Stimulated activated CD8-positive, alpha-beta memory T cell treated with anti-CD3 and anti-CD28 coated beads, Interleukin-15, amount 100 ng/mL, for 48 hours (primary cell): ENCODE measurements around the gene USH2A.
"Not testable (repeated sequence)": the region's sequence is repeated elsewhere in the genome, so short reads cannot be mapped to it uniquely, and the experiment has no call there.

Experiments
- DNase-seq, 2 donors: peaks; one replicate each; pipeline ENCODE4 v3.0.0-alpha.2; 2020; ENCODE audit warnings: low read depth in 2 of 2

USH2A gene

DNA sequence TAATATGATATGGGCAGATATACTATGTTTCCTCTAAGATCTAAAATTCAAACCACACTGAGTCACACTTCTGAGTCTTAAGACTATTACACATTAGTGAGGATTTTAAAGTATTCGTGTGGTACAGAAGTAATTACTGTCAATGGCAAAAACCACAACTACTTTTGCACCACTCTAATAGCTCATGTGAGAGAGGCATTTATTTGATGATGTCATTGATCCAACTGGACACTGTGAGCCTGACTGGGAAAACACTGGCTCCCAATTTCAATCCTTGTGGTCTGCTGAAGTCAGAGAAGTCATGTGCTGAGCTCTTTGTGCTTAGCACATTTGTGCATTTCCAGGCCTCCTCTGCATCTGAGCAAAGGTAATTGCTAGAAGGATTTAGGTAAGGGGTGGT is 377.8 kb downstream of the USH2A start:
- no peak for DNase-seq

DNA sequence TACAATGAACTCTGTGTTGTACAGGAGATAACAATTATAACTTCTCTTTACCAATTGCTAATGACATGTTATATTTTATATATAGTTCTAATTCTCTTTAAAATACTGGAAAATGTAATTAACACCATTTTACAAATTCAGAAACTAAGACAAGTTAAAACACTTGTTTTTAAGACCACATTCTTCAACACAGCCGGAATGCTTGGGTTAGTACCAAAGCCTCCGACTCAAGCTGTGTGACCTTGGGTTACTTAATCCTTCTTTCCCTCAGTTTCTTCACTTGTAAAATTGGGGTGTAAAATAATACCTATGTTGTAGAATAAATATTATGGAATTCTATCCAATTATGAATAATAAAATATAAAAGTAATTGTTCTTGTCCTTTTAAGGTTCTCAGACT is 378.7 kb downstream of the USH2A start:
- no peak for DNase-seq

DNA sequence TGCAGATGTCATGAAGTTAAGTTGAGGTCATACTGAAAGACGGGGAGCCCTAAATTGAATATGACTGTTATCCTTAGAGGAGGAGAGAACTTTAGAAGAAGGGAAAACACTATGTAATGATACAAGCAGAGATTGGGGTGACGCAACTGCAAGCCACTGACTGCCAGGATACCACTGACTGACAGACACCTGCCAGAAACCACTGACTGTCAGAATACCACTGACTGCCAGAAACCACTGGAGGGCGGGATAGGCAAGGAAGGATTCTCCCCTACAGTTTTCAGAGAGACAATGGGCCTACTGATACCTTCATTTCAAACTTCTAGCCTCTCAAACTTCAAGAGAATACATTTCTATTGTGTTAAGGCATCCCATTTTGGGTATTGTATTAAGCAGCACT is 388.7 kb downstream of the USH2A start:
- no peak for DNase-seq

DNA sequence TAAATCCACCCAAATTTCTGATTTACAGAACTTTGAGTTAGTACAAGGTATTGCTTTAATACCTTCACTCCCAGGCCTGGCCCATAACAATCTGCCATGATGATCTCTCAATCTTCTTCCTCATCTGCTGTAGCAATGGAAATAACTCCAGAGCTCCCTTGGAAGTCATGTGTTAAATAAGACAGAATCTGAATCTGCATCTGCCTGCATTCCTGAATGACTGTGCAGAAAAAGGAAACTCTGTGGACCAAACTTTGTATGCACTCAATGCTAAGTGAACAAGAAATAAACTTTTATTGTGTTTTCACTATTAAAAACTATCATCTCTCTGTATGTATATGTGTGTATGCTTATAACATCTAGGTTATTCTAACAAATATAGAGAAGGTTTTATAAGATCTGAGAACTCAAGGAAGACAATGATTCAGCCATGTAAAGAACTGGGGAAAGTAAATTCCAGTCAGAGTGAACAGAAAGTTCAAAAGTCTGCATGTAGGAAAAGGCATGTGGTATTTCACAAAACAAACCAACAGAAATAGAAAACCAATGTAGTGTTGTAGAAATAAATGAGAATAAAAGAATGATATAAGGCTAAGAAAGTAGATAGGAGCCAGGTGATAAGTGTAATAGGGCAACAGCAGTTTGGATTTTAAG is 390.2 kb downstream of the USH2A start:
- DNase-seq: no peak

DNA sequence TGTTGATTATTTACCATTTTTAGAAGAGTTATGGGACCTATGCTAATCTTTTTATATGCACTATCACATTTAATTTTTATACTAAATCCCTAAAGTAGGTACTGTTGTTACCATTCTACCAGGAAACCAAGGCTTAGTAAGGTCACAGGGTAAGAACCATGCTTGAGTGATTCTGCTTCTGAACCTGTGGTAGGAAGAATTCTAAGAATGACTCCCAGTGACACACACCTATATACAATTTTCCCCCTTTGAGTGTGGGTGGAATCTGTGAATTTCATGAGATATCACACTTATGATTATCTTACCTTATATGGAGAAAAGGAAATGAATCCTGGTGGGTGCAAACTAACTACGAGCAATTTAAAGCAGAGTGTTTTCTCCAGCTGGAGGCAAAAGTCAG is 391.0 kb downstream of the USH2A start:
- no peak for DNase-seq

DNA sequence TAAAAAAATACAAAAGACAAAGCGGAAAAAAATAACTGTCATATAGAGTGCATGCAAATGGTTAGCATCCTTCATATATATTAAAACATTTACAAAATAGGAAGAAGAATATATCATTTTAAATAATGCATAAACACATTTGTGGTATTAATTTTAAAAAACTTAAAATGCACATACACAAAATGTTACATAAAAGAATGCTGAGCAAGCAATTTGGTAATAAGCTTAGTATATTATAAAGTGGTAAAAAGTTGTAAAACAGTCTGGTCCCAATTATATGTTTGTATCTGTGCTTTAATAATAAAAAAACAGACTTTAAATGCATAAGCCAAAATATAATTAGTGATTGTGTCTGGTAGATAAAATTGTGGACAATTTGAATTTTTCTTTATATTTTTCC is 394.6 kb downstream of the USH2A start:
- DNase-seq: no peak

DNA sequence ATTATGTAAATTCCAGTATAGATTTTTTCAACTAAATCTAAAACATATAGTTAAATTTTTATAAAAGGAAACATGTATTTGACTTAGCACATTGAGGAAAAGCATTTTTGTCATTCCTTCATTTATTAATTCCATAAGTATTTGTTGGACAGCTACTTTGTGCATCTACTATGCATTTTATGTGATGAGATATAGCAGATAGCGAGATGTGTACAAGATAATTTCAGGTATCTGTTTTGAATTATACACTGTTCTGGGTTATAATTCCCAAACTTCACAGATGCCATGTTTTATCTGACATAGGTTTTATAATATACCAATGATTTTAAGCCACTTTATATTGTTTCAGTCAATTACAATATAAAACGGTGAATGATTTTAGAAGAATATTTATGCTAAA is 398.7 kb downstream of the USH2A start:
- DNase-seq: no peak

DNA sequence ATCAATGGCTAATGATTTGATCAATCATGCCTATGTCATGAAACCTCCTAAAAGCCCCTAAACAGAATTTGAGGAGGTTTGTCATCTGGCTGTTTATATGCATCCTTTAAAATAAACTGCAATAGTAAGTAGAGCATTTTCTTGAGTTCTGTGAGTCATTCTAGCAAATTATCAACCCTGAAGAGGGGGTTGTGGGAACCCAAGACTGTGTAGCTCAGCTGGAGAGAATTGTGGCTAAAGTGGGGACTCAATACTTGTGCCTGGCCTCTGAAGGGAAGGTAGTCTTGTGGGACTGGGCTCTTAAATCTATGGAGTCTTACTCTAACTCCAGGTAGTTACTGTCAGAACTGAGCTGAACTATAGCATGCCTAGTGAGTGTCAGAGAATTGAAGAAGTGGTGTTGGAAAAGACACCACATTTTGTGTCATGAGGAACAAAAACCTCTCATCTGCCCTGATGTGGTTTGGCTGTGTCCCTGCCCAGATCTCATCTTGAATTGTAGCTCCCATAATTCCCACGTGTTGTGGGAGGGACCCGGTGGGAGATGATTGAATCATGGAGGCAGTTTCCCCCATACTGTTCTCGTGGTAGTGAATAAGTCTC is 402.4 kb downstream of the USH2A start:
- DNase-seq: no peak

DNA sequence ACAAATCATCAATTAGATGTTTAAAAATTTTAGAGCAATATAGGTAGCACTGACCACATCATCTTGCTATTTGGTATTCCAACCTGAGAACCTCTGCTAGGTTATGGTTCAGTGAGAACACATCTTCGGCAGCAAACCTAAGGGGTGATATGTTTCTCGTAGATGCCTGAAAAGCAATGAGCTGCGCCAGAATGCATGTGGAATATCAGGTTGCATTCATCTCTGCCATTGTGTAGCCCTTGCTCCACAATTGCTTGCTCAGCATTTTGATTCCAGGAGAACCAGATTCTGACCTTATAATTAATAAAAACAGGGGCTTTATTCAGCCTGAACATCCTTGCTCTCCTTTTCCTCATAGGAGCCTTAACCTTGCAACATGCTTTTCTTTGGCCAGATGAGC is 408.1 kb downstream of the USH2A start:
- DNase-seq: no peak

DNA sequence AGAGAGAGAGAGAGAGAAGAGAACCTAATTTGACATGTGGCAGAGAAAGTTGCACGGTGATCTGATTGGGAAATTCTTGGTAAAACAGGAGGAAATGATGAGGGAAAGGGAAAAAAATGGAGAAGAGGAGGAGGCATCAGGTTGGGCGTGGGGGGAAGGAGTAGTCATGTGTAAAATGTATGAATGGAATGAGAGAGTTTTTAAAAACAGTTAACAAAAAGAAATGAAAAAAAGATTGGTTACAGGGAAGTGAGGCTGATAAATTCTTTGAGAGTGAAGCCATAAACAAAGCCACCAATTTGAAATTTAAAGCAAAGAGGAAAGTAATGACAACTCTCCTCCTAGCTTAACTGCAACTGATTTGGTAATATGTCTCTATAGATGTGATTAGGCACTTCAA is 409.2 kb downstream of the USH2A start:
- DNase-seq: no peak

DNA sequence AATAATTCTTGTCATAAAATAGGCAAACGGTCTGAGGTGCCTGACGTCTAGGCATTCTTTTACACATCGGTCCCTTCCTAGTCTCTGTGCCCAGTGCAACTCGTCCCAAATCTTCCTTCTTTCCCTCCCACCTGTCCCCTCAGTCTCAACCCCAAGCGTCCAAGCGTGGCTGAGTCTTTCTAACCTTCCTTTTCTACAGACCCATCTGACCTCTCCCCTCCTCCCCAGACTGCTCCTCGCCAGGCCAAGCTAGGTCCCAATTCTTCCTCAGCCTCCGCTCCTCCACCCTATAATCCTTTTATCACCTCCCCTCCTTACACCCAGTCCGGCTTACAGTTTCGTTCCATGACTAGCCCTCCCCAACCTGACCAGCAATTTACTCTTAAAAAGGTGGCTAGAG is 413.8 kb downstream of the USH2A start:
- DNase-seq: not testable (repeated sequence)

DNA sequence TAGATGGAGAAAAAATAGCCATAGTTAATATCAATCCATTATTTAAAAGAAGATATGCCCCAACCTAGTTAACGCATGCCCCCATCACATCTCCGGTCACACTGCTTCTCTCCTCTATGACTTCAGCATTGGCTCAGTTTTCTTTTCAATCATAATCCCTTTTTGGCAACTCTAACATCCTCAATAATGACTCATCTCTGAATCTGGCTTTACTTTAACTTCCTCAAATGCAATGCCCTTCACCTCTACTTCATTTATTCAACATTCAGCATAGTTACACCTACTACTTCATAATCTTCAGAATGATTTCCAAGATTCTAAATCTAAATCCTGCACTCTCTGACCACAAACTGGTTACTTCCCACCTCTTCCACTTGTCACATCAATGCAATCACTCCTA is 417.3 kb downstream of the USH2A start:
- DNase-seq: no peak

DNA sequence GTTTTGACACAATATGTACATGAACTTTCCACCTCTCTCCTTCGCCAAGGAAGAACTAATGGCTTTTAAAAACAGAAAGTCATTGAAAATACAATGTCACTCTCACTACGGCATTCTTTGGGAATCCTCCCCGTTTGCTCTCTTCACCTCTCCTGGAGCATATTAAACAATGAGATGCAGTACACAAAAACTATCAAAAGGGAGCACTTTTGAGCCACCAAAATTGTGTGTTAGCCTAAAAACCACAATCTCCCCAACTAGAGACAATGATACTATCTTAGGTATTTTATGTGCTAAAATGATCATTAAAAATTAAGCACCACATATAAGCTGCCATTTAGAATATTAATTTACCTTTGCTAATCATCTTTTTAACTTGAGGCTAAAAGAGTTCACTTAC is 430.6 kb downstream of the USH2A start:
- no peak for DNase-seq

DNA sequence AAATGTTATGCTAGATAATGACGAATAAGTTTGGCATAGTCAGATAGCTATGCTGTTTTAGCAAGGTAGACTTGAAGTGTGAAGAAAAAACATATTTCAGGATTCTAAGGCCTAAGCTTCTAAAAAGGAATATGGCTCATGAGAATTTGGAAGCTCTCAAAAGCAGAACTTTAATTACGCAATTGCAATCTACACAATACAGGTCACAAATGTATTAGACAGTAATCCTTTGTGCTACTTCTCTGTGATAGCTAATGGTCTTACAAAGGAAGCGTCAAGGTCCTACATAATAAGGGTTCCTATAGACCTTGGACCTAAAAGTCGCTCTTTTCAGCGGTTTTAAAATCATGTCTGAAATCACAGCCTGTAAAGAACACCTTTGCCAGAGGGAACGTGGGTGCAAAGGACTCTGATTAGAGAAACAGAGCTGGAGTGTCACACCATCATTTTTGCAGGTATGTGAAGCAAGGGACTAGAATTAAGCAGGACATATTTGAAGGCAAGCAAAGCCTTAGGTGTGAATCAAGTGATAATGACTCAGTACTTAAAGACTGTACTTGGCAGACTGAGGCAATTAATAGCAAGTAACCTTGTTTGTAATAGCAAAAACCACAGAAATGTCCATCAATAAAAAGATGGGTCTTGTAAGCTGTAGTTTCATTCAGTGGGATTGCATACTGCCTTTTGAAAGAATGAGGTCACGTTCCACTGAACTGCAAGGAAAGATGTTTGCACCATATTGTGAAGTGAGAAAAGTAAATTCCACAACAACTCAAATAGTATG is 436.0 kb downstream of the USH2A start:
- no peak for DNase-seq

DNA sequence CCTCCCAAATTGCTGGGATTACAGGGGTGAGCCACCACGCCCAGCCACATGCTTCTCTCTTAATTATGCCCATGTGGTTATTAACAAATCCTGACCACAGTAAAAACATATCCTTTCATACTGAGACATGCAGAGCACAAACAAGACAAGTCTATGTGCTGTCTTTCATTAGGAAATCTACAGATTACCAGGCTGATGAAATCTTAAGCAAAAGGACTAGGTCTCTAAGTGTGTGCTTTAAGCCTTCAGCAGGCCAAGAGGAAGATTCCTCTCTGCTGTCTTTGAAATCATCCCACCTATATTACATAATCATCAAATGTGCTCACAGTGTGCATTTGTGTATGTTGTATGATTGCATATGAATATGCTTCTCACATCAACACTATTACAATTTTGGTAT is 436.8 kb downstream of the USH2A start:
- DNase-seq: no peak

DNA sequence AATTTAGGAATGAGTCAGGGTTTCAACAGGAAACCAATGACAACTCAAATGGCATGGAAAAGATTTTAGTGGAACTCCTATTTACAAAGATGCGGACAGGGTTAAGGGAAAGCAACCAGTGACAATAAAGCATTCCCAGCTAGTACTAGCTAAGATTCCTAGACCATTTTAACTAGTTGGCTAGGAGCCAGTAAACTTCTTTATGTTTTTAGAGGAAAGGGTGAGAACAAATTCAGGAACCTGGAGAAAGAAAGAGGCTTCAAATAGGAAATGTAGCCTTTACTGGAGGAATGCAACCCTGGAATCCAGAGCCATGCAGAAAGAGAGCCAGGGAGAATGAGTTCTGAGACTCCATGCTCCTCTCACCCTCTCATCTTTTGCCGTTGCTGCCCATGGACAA is 439.6 kb downstream of the USH2A start:
- DNase-seq: no peak

DNA sequence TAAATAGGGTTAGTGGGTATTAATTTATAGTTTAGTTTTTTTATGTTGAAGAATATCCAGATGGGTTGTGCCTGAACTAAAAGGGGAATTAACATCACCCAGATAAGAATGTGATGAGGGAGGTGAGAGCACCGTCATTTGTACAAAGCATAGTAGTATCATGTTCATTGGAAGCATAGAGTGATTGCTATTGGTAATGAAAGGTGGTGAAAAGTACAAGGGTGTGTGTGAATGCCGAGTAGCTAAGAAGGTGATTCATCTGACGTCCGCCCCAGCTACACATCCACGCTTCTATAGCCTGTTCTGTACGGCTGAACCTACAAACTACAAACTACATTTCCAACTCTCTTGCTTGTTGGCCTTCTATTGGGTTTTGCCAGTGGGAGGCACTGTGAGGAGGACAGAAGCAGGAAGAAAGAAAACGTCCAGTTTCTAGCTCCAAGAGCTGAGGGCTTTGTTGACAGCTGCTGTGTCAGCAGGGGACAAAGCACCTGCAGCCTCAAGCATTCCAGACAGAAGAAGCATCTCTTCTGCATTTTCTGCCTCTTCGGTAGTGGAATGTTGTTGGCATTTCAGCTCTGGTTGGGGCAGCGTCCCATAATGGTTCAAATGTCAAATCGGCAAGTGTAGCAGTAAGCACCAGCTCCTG is 451.3 kb downstream of the USH2A start:
- DNase-seq: no peak

DNA sequence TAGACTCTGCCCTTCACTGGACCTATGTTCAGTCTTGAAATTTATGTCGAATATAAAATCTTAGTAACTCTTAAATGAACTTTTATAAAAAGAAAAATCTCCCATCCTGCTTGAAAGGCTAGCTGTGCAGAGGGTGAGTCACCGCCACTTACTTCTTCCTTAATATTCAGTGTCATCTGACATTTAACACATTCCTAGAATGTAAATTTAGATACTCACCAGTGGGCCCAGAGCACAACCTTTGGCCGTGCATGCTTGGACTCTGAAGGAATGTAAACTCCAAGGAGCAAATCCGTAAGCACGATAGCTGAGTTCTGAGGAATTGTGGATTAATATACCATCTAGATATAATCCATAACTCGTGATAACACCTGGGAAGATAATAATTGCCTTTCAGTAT is 452.8 kb downstream of the USH2A start:
- no peak for DNase-seq

DNA sequence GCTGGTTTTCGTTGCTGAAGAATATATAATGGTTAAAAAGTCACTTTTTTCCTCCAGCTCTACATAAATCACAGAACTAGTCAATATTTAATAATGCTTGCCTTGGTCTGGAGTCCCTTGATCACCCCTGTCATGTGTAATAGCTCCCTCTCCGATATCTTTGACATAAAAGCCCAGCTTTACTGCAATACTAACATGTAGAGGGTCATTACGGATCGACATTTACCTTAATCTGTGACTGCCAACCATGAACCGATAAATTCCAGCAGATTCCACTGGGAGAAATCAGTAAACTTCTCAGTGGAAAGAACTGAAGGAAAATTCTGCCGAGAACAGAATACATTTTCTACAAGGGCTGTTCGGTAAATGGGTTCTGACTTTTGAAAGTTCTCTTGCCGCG is 459.6 kb downstream of the USH2A start:
- no peak for DNase-seq

DNA sequence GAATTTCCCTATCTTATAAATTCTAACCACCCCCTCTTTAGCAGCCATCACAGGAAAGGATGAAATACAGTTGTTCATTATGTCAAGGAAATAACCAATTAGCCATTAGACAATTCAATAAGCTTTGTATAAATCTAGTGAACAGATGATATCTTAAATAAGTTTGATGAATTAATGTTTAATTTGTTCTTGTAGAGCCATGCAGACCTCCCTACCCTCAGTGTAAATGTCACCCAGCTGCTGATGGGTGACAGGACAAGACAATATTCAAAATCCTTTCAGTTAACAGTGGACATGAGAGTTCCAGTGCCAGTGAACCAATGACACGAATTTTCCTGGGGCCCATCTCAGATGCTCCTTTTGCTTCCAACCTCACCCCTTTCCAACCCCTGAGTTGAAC is 460.2 kb downstream of the USH2A start:
- DNase-seq: no peak

DNA sequence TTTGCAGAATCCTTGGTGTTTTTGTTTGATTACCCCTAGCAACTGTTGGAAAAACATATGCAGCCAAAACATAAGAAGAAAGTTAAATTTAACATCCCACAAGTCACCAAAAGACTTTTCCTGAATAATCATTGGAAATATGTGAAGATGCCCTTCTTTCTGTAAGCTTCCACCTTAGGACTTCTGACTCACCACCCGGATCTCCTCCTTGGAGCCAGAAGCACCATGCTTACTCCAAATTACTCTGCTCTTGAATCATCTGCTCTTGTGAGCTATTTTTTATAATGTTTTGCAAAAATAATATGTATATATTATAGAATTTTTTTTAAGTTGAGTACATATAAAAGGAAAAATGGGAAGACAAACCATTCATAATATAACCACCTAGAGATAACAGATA is 464.4 kb downstream of the USH2A start:
- DNase-seq: no peak

DNA sequence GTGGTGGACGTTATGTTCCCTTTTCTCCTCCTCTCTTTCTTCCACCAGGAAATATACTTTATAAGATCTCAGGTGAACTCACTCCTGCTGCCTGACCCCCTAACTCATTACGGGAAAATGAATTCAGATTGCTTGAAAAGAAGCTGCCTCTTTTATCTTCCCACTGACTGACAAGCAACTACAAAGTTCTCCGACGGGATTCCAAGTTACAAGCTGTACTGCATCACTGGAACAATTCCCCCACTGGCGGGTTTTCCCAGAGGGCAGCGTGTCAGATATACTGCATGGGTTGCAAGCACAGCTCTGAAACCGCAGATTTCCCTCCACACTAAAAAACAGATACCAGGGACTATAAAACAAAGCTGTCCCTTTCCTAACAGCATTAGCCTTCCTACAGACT is 465.6 kb downstream of the USH2A start:
- no peak for DNase-seq

DNA sequence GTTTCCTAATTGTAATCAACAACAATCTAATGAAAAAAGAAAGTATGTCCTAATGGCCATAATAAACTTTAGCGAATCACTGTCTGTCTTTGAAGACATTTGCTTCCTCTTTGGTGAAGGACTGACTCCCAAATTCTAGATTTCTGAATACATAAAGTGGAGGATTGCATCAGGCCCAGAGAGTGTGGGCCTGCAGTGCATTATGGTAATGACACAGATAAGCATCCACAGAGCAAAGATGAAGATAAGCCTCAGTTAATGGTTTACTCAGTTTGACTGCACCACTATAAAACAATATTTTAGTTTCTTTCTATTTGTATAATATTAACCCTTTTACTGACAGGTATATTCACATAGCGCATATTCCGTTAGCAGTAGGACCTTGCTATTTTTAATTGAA is 490.7 kb downstream of the USH2A start:
- DNase-seq: no peak
